Measurements from ENCODE around the gene DELE1.

GRCh38 chr5:141906517-141906916, 17.2 kb upstream of the DELE1 start:
- TF ChIP-seq CTCF (IDR thresholded peaks at IDR 0.05): no peak
- no peak for TF ChIP-seq POLR2A (IDR thresholded peaks at IDR 0.05)
- TF ChIP-seq EP300 (IDR thresholded peaks at IDR 0.05): no peak
- no peak for TF ChIP-seq POLR2AphosphoS5 (IDR thresholded peaks at IDR 0.05)

Measured in stomach (tissue), 4 donors.